SU-DHL-6 (cell line): ENCODE data around the gene LTB.
A peak's percentile ranks its signal among the peaks of the same experiment; 100 is the strongest.

Source experiments
- H2AFZ ChIP-seq: fragments of 200-600 bp; sonication (generic); 2 replicates; pipeline ENCODE4 v1.6.1; 2014; ENCODE audit warnings: low read depth, mild to moderate bottlenecking, moderate library complexity, mixed read lengths, antibody characterized with exemption, low read length; ENCODE audit not compliant: severe bottlenecking
- H3F3A ChIP-seq: fragments of 200-600 bp; shearing (Covaris generic); 2 replicates; pipeline ENCODE4 v1.6.0; 2016; ENCODE audit warnings: antibody characterized with exemption, mild to moderate bottlenecking; ENCODE audit not compliant: insufficient read depth
- H3K27ac ChIP-seq: fragments of 200-600 bp; sonication (generic); 2 replicates; pipeline ENCODE4 v1.5.1; 2016; ENCODE audit warnings: low read depth, mild to moderate bottlenecking, low read length, moderate library complexity, mixed read lengths
- H3K27me3 ChIP-seq: fragments of 200-600 bp; sonication (generic), shearing (Covaris generic); 2 replicates; pipeline ENCODE4 v1.6.0; 2014; ENCODE audit warnings: mild to moderate bottlenecking, low read length
- H3K36me3 ChIP-seq: fragments of 200-600 bp; sonication (generic); 2 replicates; pipeline ENCODE4 v1.6.1; 2014; ENCODE audit warnings: mild to moderate bottlenecking, low read length, mixed read lengths
- H3K4me2 ChIP-seq: fragments of 300-600, 200-600 bp; shearing (Covaris generic), sonication (generic); 2 replicates; pipeline ENCODE4 v1.6.0; 2014; ENCODE audit warnings: low read length, low read depth, mild to moderate bottlenecking; ENCODE audit not compliant: poor library complexity, severe bottlenecking
- H3K4me3 ChIP-seq: fragments of 200-600 bp; sonication (generic); 2 replicates; pipeline ENCODE4 v1.5.1; 2014; ENCODE audit warnings: antibody characterized with exemption, low read length, mild to moderate bottlenecking, mixed read lengths; ENCODE audit not compliant: insufficient read depth, poor library complexity, severe bottlenecking
- H3K79me2 ChIP-seq: fragments of 200-600 bp; sonication (generic); 2 replicates; pipeline ENCODE4 v1.6.1; 2014; ENCODE audit warnings: mild to moderate bottlenecking, low read length, moderate library complexity; ENCODE audit not compliant: insufficient read depth
- H3K9ac ChIP-seq: fragments of 200-600 bp; sonication (generic); 2 replicates; pipeline ENCODE4 v1.7.0; 2014; ENCODE audit warnings: mild to moderate bottlenecking, low read length
- H3K9me2 ChIP-seq: fragments of 200-600 bp; sonication (generic); replicated peaks from 2 replicates; pipeline ENCODE4 v1.6.1; 2014; ENCODE audit warnings: low read length; ENCODE audit not compliant: insufficient read depth
- H3K9me3 ChIP-seq: fragments of 200-600 bp; sonication (generic); 2 replicates; pipeline ENCODE4 v1.6.1; 2014; ENCODE audit warnings: low read length, mixed read lengths; ENCODE audit not compliant: insufficient read depth
- H4K20me1 ChIP-seq: fragments of 200-600 bp; sonication (generic); 2 replicates; pipeline ENCODE4 v1.6.1; 2014; ENCODE audit warnings: low read depth, mild to moderate bottlenecking, antibody characterized with exemption, low read length, moderate library complexity, mixed read lengths
- EZH2phosphoT487 ChIP-seq: fragments of 200-600 bp; sonication (generic), shearing (Covaris generic); conservative IDR thresholded peaks from 2 replicates; pipeline ENCODE4 v1.6.1; 2018; ENCODE audit warnings: mild to moderate bottlenecking, antibody characterized with exemption, low read length, moderate library complexity, mixed read lengths
- TF ChIP-seq, protein P1 (sequence below): fragments of 200-600 bp; sonication (generic); IDR thresholded peaks from one replicate; pipeline ENCODE4 v1.5.1; 2017; ENCODE audit warnings: antibody characterized with exemption, mild to moderate bottlenecking, low read length, moderate library complexity; ENCODE audit not compliant: insufficient read depth, poor library complexity, severe bottlenecking

LTB gene

GRCh38 chr6:31573239-31574105 is 8.8 kb downstream of the LTB start:
- no peaks in the 10 kb centered on the region for H4K20me1 ChIP-seq
- H3K9me2 ChIP-seq: no peaks in the 10 kb centered on the region
- no peaks in the 10 kb centered on the region for H3K9me3 ChIP-seq
- H3K79me2 ChIP-seq: peaks cover 73% of the 10 kb centered on the region
- peak overlapping the region; percentile 92 for H3K27ac ChIP-seq
- no peaks in the 10 kb centered on the region for H3K27me3 ChIP-seq
- H3F3A ChIP-seq: peaks cover 88% of the 10 kb centered on the region
- peak overlapping the region; percentile 84 for H3K9ac ChIP-seq
- H3K36me3 ChIP-seq: peaks cover 3% of the 10 kb centered on the region; the same call in 1 of the 2 replicates
- H3K4me2 ChIP-seq: peak overlapping the region; percentile 86
- TF ChIP-seq, protein P1, sequence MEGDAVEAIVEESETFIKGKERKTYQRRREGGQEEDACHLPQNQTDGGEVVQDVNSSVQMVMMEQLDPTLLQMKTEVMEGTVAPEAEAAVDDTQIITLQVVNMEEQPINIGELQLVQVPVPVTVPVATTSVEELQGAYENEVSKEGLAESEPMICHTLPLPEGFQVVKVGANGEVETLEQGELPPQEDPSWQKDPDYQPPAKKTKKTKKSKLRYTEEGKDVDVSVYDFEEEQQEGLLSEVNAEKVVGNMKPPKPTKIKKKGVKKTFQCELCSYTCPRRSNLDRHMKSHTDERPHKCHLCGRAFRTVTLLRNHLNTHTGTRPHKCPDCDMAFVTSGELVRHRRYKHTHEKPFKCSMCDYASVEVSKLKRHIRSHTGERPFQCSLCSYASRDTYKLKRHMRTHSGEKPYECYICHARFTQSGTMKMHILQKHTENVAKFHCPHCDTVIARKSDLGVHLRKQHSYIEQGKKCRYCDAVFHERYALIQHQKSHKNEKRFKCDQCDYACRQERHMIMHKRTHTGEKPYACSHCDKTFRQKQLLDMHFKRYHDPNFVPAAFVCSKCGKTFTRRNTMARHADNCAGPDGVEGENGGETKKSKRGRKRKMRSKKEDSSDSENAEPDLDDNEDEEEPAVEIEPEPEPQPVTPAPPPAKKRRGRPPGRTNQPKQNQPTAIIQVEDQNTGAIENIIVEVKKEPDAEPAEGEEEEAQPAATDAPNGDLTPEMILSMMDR: no peak
- no peak for TF ChIP-seq EZH2phosphoT487
- peak overlapping the region; percentile 63 for H3K4me3 ChIP-seq
- H2AFZ ChIP-seq: no peak overlapping the region

DNA sequence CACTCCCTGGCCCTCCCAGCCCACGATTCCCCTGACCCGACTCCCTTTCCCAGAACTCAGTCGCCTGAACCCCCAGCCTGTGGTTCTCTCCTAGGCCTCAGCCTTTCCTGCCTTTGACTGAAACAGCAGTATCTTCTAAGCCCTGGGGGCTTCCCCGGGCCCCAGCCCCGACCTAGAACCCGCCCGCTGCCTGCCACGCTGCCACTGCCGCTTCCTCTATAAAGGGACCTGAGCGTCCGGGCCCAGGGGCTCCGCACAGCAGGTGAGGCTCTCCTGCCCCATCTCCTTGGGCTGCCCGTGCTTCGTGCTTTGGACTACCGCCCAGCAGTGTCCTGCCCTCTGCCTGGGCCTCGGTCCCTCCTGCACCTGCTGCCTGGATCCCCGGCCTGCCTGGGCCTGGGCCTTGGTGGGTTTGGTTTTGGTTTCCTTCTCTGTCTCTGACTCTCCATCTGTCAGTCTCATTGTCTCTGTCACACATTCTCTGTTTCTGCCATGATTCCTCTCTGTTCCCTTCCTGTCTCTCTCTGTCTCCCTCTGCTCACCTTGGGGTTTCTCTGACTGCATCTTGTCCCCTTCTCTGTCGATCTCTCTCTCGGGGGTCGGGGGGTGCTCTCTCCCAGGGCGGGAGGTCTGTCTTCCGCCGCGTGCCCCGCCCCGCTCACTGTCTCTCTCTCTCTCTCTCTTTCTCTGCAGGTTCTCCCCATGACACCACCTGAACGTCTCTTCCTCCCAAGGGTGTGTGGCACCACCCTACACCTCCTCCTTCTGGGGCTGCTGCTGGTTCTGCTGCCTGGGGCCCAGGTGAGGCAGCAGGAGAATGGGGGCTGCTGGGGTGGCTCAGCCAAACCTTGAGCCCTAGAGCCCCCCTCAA is 9.9 kb downstream of the LTB start, which contains the start of gene LTA:
TSS of gene LTA (plus strand) at position 249 of the 871 bp plus-strand sequence. CDS start at position 703, 454 bp downstream.
- no peaks in the 10 kb centered on the region for H4K20me1 ChIP-seq
- peaks cover 86% of the 10 kb centered on the region for H3F3A ChIP-seq
- TF ChIP-seq EZH2phosphoT487: no peak
- TF ChIP-seq, protein P1: no peak
- H3K9me3 ChIP-seq: no peaks in the 10 kb centered on the region
- no peak within 1 kb of the TSS for H2AFZ ChIP-seq
- H3K79me2 ChIP-seq: peaks cover 79% of the 10 kb centered on the region
- peak within 1 kb of the TSS; percentile 63 for H3K4me3 ChIP-seq
- H3K36me3 ChIP-seq: peaks cover 3% of the 10 kb centered on the region; the same call in 1 of the 2 replicates
- peak within 1 kb of the TSS; percentile 86 for H3K4me2 ChIP-seq
- H3K9me2 ChIP-seq: no peaks in the 10 kb centered on the region
- peak within 1 kb of the TSS; percentile 92 for H3K27ac ChIP-seq
- H3K27me3 ChIP-seq: no peaks in the 10 kb centered on the region
- H3K9ac ChIP-seq: peak within 1 kb of the TSS; percentile 84

DNA sequence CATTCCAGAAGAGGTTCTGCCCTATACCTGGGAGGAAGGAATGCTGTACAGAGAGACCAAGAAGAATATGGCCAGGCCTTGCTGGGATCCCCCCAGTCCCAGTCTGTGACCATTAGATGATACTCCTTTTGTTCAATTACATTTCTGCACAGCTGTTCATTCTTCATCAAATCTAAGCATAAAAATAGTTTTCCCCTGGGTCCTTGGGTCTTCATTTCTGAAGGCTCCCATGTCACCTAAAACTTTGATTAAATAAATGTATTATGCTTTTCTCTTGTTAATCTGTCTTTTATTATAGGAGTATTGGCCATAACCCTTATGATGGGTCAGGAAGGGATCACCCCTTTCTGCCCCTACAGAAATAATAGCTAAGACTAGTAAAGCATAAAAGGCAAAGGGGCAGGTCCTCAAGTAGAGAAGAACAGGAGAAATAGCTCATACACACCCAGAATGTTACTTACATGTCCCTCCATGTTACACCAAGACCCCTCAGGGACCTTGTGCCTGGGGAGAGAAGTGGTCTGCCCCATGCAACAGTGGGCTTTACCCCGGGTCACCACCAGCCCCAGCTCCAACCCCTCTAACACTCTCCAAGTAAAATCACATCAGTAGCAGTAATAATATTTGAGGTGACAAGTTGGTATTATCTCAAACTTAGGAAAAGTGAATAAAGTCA is 12.2 kb downstream of the LTB start:
- Histone ChIP-seq H4K20me1 (no peaks in the 10 kb centered on the region), H3K9me2 (no peaks in the 10 kb centered on the region), H2AFZ (no peak overlapping the region), H3K9me3 (no peaks in the 10 kb centered on the region), H3K4me2 (peak overlapping the region; percentile 86), H3F3A (peaks cover 72% of the 10 kb centered on the region), H3K27ac (peak overlapping the region; percentile 92), H3K36me3 (no peaks in the 10 kb centered on the region), H3K4me3 (peak overlapping the region; percentile 63), H3K79me2 (peaks cover 56% of the 10 kb centered on the region), H3K9ac (peak overlapping the region; percentile 84), H3K27me3 (no peaks in the 10 kb centered on the region)
- no peak for TF ChIP-seq EZH2phosphoT487
- TF ChIP-seq, protein P1: no peak
